HepG2 (cell line): ENCODE results near the gene MRPS35. TPM values are rescaled to one million over a fixed set of nuclear protein-coding genes. Genes with fewer than 3 reads are reported as not detected.
A peak's percentile ranks its signal among the peaks of the same experiment; 100 is the strongest.

Experiments used
- AGO2 ChIP-seq: fragments of 200-400 bp; formaldehyde crosslinking; optimal IDR thresholded peaks from 2 replicates; pipeline ENCODE3; 2017; ENCODE audit warnings: mild to moderate bottlenecking, low read depth, low read length, moderate library complexity
- ATF1 ChIP-seq: IDR thresholded peaks from 2 replicates; pipeline ENCODE4 v1.6.1; 2016; ENCODE audit warnings: mild to moderate bottlenecking, control low read depth
- CHD4 ChIP-seq: fragments of 200-600 bp; sonication (generic); IDR thresholded peaks from 2 replicates; pipeline ENCODE4 v1.7.0; 2017; ENCODE audit warnings: mild to moderate bottlenecking, low read length, borderline replicate concordance
- ELF1 ChIP-seq: sonication (generic); formaldehyde crosslinking; IDR thresholded peaks from 2 replicates; pipeline ENCODE4 v1.4.0; 2020; ENCODE audit warnings: missing genetic modification reagents
- HNRNPL ChIP-seq: fragments of 200-400 bp; formaldehyde crosslinking; IDR thresholded peaks from 2 replicates; pipeline ENCODE4 v1.6.1; 2017; ENCODE audit warnings: mild to moderate bottlenecking, low read depth, low read length
- KDM2A ChIP-seq: sonication (generic); formaldehyde crosslinking; IDR thresholded peaks from 2 replicates; pipeline ENCODE4 v1.4.0; 2020; ENCODE audit warnings: low read depth, missing genetic modification reagents, borderline replicate concordance
- KLF13 ChIP-seq: sonication (generic); formaldehyde crosslinking; IDR thresholded peaks from 2 replicates; pipeline ENCODE4 v1.4.0; 2020; ENCODE audit warnings: mild to moderate bottlenecking, missing genetic modification reagents
- PCBP1 ChIP-seq: fragments of 200-400 bp; formaldehyde crosslinking; IDR thresholded peaks from 2 replicates; pipeline ENCODE4 v1.6.1; 2017; ENCODE audit warnings: mild to moderate bottlenecking, low read depth, low read length, borderline replicate concordance
- RFX3 ChIP-seq: IDR thresholded peaks from 2 replicates; pipeline ENCODE4 v1.6.1; 2016; ENCODE audit warnings: missing biosample characterization, missing genetic modification reagents
- TARDBP ChIP-seq: sonication (generic); formaldehyde crosslinking; IDR thresholded peaks from 2 replicates; pipeline ENCODE4 v1.8.0; 2022; ENCODE audit warnings: mild to moderate bottlenecking, missing genetic modification reagents
- ZBTB42 ChIP-seq: sonication (generic); formaldehyde crosslinking; IDR thresholded peaks from 2 replicates; pipeline ENCODE4 v1.5.0; 2020; ENCODE audit warnings: mild to moderate bottlenecking, missing genetic modification reagents
- ZIK1 ChIP-seq: sonication (generic); formaldehyde crosslinking; IDR thresholded peaks from 2 replicates; pipeline ENCODE4 v1.5.0; 2020; ENCODE audit warnings: mild to moderate bottlenecking, low read depth, missing genetic modification reagents, borderline replicate concordance
- ZNF12 ChIP-seq: sonication (generic); formaldehyde crosslinking; IDR thresholded peaks from 2 replicates; pipeline ENCODE4 v1.5.0; 2020; ENCODE audit warnings: missing genetic modification reagents
- ZNF121 ChIP-seq: sonication (generic); formaldehyde crosslinking; IDR thresholded peaks from 2 replicates; pipeline ENCODE4 v1.5.0; 2020; ENCODE audit warnings: mild to moderate bottlenecking, missing genetic modification reagents
- ZNF235 ChIP-seq: sonication (generic); formaldehyde crosslinking; IDR thresholded peaks from 2 replicates; pipeline ENCODE4 v1.8.1; 2023; ENCODE audit warnings: mild to moderate bottlenecking, missing genetic modification reagents, borderline replicate concordance
- ZNF569 ChIP-seq: sonication (generic); formaldehyde crosslinking; IDR thresholded peaks from 2 replicates; pipeline ENCODE4 v1.5.0; 2020; ENCODE audit warnings: mild to moderate bottlenecking, missing genetic modification reagents, moderate library complexity, borderline replicate concordance
- ZNF713 ChIP-seq: sonication (generic); formaldehyde crosslinking; IDR thresholded peaks from 2 replicates; pipeline ENCODE4 v1.4.0; 2020; ENCODE audit warnings: mild to moderate bottlenecking, missing genetic modification reagents
- ZNF724P ChIP-seq: sonication (generic); formaldehyde crosslinking; IDR thresholded peaks from 2 replicates; pipeline ENCODE4 v1.8.0; 2022; ENCODE audit warnings: missing genetic modification reagents, borderline replicate concordance
- polyA plus RNA-seq, 8 experiments: library from polyadenylated mRNA; depleted of rRNA in 3 of 8; stranded (reverse) in 7 of 8; unstranded in 1 of 8; fragments of >200 nt; fragmentation: Illumina TruSeq in 4 of 8; extraction: Trizol in 4 of 8; gene quantifications; 2 replicates each; pipeline versions ENCODE4 v1.2.1 to v1.2.3, GENCODE V29; 2011 to 2016; ENCODE audit warnings: low read depth in 4 of 8, missing spikeins in 1 of 8, mixed read lengths in 1 of 8; ENCODE audit not compliant: insufficient read depth in 1 of 8
- total RNA-seq, 5 experiments: library from RNA; depleted of rRNA; stranded (reverse); fragments of >200 nt; fragmentation: Illumina TruSeq; extraction: Trizol; gene quantifications; 2 replicates each; pipeline ENCODE4 v1.2.3, GENCODE V29; 2016; ENCODE audit warnings: low read depth in 1 of 5
- TF ChIP-seq, protein P1 (sequence below): sonication (generic); formaldehyde crosslinking; IDR thresholded peaks from 2 replicates; pipeline ENCODE4 v1.9.0; 2022; ENCODE audit warnings: missing genetic modification reagents, mild to moderate bottlenecking, borderline replicate concordance
- TF ChIP-seq, protein P2 (sequence below): sonication (generic); formaldehyde crosslinking; IDR thresholded peaks from 2 replicates; pipeline ENCODE4 v1.5.0; 2020; ENCODE audit warnings: missing genetic modification reagents
- TF ChIP-seq, protein P3 (sequence below): sonication (generic); formaldehyde crosslinking; IDR thresholded peaks from 2 replicates; pipeline ENCODE4 v1.9.0; 2021; ENCODE audit warnings: missing genetic modification reagents, borderline replicate concordance
- TF ChIP-seq, protein P4 (sequence below): sonication (generic); formaldehyde crosslinking; IDR thresholded peaks from 2 replicates; pipeline ENCODE4 v1.8.0; 2022; ENCODE audit warnings: missing genetic modification reagents, low read depth, mild to moderate bottlenecking, borderline replicate concordance
- TF ChIP-seq, protein P5 (sequence below): sonication (generic); formaldehyde crosslinking; IDR thresholded peaks from 2 replicates; pipeline ENCODE4 v1.4.0; 2020; ENCODE audit warnings: missing genetic modification reagents

MRPS35 gene
- total and polyA plus RNA-seq, 2 of the 13 experiments (the other 11 are each of a cell fraction or from before 2014, with no cell fraction given): 63.4 to 104 TPM

DNA sequence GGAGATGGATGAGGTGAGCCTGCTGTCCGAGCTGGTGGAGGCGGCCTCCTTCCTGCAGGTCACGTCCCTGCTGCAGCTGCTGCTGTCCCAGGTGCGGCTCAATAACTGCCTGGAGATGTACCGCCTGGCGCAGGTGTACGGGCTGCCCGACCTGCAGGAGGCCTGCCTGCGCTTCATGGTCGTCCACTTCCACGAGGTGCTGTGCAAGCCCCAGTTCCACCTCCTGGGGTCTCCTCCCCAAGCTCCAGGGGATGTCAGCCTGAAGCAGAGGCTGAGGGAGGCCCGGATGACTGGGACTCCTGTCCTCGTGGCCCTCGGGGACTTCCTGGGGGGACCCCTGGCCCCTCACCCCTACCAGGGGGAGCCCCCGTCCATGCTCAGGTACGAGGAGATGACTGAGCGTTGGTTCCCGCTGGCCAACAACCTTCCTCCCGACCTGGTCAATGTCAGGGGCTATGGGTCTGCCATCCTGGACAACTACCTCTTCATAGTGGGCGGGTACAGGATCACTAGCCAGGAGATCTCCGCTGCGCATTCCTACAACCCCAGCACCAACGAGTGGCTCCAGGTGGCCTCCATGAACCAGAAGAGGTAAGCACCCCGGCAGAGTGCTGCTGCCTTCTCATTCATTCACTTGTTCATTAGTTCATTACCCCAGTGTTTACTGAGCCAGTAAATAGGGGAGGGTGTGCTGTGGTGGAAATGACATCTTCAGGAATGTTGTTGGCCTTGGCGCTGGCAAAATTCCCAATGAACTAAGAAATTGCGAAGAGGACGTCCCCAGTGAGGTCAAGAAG is 70.2 kb downstream of the MRPS35 start (continued):
- no peak for TF ChIP-seq PCBP1
- TF ChIP-seq ZNF235 (CRISPR knock-in tag): no peak; the same call in 1 of the 2 replicates
- TF ChIP-seq ZNF121 (CRISPR knock-in tag): no peak
- no peak for TF ChIP-seq ZNF724P (CRISPR knock-in tag)
- no peak; the same call in 1 of the 2 replicates for TF ChIP-seq KDM2A (CRISPR knock-in tag)
- TF ChIP-seq, protein P1, sequence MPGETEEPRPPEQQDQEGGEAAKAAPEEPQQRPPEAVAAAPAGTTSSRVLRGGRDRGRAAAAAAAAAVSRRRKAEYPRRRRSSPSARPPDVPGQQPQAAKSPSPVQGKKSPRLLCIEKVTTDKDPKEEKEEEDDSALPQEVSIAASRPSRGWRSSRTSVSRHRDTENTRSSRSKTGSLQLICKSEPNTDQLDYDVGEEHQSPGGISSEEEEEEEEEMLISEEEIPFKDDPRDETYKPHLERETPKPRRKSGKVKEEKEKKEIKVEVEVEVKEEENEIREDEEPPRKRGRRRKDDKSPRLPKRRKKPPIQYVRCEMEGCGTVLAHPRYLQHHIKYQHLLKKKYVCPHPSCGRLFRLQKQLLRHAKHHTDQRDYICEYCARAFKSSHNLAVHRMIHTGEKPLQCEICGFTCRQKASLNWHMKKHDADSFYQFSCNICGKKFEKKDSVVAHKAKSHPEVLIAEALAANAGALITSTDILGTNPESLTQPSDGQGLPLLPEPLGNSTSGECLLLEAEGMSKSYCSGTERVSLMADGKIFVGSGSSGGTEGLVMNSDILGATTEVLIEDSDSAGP (CRISPR knock-in tag): peak; percentile 58; the same call in 1 of the 2 replicates
- TF ChIP-seq, protein P2, sequence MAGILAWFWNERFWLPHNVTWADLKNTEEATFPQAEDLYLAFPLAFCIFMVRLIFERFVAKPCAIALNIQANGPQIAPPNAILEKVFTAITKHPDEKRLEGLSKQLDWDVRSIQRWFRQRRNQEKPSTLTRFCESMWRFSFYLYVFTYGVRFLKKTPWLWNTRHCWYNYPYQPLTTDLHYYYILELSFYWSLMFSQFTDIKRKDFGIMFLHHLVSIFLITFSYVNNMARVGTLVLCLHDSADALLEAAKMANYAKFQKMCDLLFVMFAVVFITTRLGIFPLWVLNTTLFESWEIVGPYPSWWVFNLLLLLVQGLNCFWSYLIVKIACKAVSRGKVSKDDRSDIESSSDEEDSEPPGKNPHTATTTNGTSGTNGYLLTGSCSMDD (CRISPR knock-in tag): no peak
- peak; percentile 67; the same call in 1 of the 2 replicates for TF ChIP-seq ZNF713 (CRISPR knock-in tag)
- no peak for TF ChIP-seq ZBTB42 (CRISPR knock-in tag)
- TF ChIP-seq, protein P3, sequence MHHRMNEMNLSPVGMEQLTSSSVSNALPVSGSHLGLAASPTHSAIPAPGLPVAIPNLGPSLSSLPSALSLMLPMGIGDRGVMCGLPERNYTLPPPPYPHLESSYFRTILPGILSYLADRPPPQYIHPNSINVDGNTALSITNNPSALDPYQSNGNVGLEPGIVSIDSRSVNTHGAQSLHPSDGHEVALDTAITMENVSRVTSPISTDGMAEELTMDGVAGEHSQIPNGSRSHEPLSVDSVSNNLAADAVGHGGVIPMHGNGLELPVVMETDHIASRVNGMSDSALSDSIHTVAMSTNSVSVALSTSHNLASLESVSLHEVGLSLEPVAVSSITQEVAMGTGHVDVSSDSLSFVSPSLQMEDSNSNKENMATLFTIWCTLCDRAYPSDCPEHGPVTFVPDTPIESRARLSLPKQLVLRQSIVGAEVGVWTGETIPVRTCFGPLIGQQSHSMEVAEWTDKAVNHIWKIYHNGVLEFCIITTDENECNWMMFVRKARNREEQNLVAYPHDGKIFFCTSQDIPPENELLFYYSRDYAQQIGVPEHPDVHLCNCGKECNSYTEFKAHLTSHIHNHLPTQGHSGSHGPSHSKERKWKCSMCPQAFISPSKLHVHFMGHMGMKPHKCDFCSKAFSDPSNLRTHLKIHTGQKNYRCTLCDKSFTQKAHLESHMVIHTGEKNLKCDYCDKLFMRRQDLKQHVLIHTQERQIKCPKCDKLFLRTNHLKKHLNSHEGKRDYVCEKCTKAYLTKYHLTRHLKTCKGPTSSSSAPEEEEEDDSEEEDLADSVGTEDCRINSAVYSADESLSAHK (CRISPR knock-in tag): no peak
- no peak for TF ChIP-seq KLF13 (CRISPR knock-in tag)
- TF ChIP-seq ZNF12: peak; percentile 29; the same call in 1 of the 2 replicates
- TF ChIP-seq TARDBP (CRISPR knock-in tag): no peak
- no peak for TF ChIP-seq CHD4
- no peak for TF ChIP-seq ATF1 (CRISPR knock-in tag)
- no peak for TF ChIP-seq RFX3 (CRISPR knock-in tag)
- TF ChIP-seq, protein P4, sequence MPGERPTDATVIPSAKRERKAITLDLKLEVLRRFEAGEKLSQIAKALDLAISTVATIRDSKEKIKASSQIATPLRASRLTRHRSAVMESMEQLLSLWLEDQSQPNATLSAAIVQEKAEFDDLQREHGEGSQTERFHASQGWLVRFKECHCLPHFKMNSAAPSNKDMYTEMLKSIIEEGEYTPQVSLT (CRISPR knock-in tag): no peak
- TF ChIP-seq ZIK1 (CRISPR knock-in tag): 0 out of 2 replicates have a peak, but pooled peaks have one; percentile 6
- peak; percentile 11 for TF ChIP-seq AGO2
- TF ChIP-seq, protein P5, sequence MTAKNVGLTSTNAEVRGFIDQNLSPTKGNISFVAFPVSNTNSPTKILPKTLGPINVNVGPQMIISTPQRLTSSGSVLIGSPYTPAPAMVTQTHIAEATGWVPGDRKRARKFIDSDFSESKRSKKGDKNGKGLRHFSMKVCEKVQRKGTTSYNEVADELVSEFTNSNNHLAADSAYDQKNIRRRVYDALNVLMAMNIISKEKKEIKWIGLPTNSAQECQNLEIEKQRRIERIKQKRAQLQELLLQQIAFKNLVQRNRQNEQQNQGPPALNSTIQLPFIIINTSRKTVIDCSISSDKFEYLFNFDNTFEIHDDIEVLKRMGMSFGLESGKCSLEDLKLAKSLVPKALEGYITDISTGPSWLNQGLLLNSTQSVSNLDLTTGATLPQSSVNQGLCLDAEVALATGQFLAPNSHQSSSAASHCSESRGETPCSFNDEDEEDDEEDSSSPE: no peak
- TF ChIP-seq ZNF569 (CRISPR knock-in tag): no peak
- no peak for TF ChIP-seq ELF1 (CRISPR knock-in tag)
- TF ChIP-seq HNRNPL: no peak
